HuH-7.5 (cell line): Measurements from ENCODE around the gene WWC2.

ENCODE experiments used
- DNase-seq: peaks from one replicate; pipeline ENCODE4 v3.0.0; 2011; ENCODE audit warnings: low spot score

Gene WWC2

DNA sequence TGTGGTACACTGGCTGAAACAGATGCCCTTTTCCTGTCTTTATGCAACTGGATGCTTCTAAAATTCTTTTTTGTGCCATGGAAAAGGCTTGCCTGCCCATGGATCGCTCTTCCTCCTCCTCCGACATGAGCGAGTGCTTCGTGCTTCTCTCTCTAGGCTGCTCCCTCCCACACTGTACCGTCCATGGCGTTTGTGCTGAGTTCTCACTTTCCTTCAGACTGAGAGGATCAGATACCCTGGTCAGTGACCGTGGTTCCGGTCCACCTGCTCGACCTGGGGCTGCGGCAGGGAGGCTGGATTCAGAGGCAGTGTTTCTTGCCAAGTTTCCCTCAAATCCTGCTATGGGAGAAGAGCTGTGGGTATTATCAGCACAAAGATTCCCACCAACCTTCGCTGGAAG, 233.4 kb downstream of the WWC2 start:
- no peak for DNase-seq

DNA sequence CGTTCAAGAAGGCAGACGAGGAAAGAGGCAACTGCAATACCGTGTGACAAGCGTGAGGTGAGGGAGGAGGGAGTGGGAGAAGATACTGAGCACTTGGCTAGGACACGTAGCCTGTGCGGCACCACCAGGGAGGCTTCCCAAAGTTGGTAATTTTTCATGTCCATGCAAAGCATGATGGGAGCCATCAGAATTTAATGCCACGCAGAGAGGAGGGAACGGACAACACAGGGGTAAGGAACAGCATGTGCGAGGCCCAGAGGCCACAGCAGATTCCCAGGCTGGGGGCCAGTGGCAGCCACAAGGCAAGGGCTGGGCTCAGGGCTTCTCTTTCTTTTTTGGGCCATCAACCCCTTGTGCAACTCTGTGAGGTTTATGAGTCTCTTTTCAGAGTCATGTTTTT, 234.1 kb downstream of the WWC2 start:
- DNase-seq: no peak

DNA sequence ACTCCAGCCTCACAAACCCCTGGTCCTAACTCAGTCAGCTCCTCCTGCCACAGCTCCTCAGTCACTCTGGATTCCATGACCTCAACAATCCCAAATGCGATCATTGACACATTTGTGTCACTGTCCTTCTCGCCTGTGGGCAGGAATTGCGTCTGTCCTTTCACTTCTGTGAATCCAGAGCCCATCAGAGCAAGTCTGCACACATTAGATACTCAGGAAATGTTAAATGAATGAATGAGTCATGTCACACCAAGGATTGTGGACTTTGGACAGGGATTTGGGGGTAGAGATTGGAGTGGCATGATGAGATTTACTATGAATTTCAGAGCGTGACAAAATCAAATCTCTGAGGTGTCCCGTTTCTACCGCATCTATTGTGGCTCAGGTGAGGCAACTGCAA, 234.9 kb downstream of the WWC2 start:
- DNase-seq: no peak

DNA sequence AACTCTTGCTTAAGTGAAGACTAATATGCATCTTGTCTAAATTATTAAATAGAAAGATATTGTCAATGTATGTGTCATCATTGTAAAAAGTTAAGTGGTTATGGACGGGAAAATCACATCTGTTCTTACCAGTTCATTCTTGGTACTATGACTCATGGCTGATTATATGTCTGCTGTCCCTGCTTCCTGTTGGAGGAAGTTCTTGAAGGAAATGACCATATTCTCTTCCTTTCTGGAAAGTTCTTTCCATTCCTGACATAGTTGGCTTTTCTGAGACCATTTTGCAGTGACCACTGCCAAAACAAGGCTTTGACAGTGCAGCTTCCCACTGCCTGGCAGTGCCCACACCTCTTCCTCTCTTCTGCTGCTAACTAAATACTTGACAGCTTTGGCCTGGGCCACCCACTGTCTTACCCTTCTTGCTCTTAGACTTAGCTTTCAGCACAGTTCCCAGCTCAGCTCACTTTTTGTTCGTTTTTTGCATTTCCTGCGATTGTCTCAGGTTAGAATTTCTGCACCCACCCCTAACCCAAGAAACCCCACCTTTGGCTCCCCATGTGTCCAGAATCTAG, 236.4 kb downstream of the WWC2 start:
- DNase-seq: no peak

DNA sequence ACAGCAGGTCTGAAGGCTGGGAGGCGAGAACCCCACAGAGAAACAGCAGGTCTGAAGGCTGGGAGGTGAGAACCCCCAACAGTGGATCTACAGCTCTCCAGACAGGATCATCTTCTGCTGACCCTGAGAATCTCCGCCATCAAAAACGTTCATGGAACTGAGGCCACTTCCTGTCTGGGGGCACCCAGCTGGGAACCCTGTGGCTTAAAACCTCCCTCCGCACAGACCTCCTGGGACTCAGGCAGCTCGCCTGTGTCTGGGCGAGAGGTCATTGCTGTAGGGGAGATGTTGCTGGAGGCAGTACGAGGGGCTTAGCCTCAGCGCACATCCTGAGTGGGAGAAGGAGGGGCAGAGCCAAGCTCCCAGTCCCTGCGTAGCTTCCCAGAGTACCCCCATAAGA, 238.3 kb downstream of the WWC2 start:
- DNase-seq: no peak

DNA sequence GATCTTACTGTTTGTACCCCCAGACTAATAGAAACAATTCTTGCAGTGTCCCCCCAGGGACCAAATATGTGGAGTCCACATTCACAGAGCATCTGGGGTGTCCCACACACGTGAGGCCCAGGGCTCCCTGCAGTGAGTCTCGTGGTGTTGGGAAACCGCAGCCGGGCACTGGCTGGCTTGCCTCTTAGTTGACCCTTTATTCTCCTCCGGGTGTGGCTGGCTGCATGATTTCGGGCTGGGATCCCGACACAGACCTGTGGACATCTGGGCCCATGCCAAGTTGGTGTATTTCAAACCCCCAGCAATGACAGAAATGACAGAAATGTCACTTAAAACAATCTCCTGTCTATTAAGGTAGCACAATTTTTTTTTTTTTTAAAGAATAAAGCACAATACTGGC, 238.8 kb downstream of the WWC2 start:
- no peak for DNase-seq

DNA sequence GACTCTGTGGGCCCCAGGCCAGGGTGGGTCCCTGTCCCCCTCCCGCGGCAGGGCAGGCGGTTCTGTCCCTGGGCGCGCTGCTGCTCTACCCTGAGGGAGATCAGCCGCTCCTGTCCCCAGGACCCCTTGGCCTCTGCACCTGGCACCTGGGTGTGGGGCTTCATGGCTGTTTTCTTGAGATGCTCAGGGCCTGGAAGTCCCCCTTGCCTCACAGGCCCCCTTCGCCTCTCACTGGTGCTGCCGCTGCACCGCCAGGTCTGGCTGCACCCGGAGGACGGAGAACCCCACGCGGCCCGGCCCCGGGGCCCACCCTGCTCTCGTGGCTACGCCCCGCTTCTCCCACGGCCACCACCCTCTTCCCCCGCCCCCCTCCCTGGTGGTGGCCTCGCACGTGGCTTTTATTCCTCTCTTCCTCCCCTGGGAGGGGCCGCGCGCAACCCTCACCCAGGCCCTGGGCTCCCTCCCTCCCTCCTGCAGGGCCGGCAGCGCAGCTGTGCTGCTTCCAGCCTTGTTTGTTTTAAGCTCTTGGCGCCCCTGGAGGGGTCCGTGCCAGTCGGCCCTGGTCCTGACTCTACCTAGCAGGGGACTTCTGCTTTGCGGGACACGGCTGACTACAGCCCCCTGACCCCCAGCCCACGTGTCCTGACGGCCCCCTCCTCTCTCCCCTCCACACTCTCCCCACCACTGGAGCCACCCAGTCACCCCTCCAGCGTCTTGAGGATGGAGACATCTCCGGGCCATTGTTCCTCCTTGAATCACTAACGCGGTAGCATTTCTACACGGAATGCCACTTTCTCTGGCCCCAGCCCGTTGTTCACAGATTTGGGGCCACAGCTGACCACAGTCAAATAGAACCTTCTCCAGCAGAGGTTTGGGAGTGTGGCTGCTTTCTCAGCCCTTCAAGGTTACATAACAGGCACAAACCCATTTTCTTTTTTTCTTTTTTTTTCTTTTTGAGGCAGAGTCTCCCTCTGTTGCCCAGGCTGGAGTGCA, 243.8 kb downstream of the WWC2 start:
- no peak for DNase-seq

DNA sequence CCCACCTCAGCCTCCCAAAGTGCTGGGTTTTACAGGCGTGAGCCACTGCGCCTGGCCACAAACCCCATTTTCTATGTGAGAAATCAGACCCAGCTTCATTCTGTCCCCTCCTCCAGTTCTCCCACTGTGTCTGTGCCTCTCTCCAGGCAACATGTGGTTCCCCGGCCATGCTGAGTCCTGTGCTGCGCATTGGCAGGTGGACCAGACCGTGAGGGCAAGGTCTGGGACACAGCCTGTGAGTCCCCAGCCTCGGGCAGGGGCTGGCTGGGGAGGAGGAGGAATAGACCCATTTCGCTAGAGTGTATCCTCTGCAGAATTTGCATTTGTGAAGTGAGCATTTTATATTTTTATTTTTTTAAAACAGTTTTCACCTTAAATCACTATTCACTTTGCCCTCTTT, 244.7 kb downstream of the WWC2 start:
- DNase-seq: no peak

DNA sequence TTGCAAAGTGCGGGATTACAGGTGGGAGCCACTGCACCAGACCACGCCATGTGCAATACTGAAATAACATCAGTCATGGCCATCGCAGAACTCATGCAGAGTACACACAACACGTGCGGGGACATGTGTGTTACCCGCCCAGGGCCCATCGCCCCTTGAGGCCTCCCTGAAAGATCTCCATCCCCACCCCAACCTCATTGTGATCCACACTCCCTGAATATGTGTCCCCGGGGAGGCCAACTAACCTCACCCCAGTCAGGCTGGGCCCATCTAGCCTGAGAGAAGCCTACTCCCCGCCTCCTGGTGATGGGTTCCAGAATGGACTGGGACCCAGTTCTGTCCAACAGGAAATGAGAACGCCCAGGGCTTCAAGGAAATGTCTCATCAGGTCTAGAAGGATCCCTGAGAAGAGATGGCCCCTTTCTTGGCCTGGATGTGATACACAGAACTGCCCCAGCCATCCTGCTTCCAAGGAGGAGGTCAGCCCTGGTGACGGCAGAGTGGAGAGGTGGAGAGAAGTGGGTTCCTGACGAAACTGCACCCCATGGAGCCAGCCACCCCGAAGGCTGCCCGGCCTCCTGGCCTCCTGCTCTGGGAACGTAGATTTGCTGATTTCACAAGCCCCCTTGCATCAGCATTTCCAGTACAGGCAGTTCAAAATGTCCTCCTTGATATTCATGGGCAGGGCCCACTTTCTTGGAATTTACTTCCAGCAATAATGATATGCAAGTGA, 245.6 kb downstream of the WWC2 start:
- DNase-seq: no peak

DNA sequence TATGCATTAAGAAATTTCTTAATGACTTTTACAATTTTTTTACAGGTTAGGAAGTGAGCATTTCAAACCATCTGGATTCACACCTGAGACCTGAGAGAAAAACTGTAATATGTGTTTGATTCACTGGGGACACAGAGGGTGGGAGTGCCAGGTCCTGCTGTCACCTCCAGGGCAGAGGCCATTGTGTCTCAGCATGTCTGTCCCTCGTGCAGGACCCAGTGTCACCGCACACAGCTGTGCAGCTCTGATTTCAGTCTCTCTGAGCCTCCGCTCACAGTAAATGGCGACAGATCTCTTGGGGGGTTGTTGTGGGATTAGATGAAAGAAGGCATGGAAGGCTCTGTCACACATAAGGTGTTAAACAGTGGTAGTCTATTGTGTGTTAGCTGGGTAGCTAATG, 246.2 kb downstream of the WWC2 start:
- DNase-seq: no peak

DNA sequence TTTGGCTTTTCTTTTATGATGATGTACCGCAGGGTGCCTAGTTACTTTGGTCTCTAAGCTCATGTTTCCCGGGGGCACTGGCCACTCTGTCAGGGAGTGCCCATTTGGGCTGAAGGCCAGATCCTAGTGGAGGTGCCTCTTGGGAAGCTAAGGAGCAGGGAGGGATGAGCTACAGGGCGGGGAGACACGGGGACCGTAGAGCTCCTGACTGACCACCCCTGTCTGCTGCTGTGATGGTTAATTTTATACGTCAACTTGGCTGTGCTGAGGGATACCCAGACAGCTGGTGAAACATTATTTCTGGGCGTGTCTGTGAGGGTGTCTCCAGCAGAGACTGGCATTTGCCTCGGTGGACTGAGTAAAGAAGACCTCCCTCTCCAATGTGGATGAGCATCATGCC, 248.1 kb downstream of the WWC2 start:
- DNase-seq: no peak

DNA sequence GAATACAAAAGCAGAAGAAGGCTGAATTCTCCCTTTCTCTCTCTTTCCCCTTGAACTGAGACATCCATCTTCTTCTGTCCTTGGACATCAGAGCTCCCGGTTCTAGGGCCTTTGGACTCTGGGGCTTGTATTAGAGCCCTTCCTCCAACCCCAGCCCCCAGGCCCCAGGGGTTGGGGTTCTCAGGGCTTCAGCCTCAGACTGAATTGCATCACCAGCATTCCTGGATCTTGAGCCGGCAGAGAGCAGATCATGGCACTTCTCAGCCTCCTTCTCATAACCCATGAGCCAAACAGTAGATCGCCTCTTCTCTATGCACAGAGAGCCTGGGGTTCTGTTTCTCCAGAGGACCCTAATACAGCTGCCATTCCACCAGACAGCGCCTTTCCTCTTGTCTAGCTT, 248.5 kb downstream of the WWC2 start:
- DNase-seq: no peak

DNA sequence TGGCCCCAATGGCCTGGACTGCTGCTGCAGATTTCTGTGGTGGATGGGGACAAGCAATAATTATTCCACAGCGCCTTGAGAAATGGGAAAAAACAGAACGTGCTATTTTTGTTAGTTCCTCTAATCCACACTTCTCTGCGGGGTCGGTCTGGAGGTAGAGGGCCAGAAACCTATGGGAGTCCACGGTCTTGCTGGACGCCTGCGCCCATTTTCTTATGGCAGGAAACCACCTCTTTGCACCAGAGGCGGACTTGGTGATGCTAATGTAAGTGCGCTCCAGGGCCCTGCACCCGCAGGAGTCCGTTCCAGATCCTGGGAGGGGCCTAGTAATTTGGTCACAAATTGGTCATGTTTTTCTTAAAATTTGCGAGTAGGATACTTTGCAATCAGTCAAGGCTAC, 249.1 kb downstream of the WWC2 start:
- DNase-seq: no peak

DNA sequence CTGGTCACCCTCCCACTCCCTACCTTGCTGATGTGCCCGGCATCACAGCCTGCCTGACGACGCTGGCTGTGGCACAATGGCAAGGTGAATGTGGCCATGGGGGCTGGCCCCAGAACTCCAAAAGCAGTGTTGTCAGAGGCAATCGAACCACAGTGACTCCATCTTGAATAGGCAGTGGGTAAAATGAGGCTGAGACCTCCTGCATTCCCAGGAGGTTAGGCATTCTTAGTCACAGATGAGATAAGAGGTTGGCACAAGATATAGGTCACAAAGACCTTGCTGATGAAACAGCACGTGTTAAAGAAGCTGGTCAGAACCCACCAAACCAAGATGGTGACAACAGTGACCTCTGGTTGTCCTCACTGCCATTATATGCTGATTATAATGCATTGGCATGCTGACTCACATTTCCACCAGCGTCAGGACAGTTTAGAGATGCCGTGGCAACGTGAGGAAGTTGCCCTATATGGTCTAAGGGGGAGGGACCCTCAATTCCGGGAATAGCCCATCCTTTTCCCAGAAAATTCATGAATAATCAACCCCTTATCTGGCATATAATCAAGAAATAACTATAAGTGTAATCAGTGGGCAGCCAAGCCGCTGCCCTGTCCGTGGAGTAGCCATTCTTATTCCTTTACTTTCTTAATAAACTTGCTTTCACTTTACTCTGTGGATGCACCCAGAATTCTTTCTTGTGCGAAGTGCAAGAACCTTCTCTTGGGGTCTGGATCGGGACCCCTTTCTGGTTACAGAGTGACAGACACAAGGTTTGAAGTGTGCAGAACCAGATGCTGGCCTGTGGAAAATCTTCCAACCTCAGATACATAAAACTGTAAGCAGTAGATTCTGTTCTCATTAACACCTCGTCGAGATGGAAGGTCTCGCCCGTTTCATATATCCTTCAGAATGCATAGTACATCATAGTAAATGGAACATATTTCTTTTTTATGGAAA, 249.9 kb downstream of the WWC2 start:
- DNase-seq: no peak

DNA sequence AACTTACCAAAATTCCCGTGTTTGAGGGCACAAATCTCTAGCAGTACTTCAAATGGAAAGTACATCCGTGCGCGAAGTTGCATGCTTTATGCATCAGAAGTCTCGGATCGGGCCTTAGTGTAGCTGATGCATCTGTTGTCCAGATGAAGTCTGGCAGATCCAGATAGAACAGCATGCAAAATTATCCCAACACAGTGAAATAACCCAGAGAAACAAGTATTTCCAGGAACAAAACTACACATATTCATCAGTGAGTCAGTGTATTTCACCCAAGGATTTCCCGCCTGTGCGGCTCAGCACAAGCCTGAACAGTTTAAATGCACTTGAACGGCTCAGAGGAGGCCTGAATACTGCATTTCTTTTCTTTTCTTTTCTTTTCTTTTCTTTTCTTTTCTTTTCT, 250.6 kb downstream of the WWC2 start:
- no peak for DNase-seq

DNA sequence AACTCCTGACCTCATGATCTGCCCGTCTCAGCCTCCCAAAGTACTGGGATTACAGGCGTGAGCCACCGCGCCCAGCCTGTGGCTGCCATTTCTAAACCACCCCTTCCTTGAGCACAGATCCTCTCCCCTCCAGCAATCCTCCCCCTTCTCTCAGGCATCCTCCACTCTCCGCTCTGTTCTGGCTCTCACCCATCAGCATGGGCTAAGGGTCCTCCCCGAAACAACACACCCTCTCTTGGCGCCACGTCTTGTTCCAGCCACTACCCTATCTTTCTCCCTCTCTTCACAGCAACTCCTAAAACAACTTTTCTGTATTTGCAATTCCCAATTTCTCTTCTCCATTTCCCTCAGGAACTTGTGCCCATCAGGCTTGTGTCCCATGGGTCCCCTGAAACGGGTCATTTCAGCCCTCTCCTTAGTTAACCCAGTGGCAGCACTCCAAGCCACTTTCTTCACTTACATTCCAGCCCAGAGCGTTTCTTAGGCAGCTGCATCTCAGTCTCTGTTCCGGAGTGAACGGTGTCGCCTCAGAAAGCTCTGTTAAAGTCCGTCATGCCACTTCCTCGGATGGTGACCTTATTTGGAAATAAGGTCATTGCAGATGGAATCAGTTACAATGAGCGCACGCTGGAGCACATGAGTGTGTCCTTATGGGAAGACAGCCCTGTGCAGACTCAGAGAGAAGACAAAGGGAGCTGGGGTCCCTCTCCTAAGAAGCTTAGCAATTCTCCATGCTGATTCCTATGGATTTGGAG, 251.4 kb downstream of the WWC2 start:
- DNase-seq: no peak

DNA sequence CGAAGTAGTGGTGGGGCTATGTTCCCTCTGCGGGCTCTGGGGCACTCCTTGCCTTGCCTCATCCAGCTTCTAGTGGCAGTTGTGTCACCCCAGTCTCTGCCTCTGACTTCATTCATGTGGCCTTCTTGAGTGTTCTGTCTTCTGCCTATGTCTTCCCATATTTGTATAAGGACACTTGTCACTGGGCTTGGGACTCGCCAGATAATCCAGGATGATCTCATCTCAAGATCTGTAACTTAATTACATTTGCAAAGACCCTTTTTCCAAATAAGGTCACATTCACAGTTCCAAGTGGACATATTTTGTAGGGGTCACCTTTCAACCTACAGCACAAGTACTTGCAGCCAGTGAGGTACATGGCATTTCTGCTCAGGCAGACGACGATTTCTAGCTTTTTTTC, 253.5 kb downstream of the WWC2 start:
- DNase-seq: no peak

DNA sequence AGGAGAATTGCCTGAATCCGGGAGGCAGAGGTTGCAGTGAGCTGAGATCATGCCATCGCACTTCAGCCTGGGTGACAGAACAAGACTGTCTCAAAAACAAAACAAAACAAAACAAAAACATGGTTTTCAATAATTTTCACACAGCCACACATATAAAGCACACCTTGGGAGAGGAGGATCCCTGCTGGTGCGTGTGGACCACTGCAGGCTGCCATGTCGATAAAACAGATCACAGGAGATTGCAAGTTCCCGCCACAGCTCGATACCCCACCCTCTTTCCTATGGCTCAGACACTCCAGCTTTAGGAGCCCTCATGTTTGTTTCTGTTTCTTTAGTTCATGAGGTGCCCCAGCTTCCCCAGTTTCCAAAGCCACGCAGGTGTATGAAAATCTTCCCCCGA, 254.5 kb downstream of the WWC2 start:
- DNase-seq: no peak

DNA sequence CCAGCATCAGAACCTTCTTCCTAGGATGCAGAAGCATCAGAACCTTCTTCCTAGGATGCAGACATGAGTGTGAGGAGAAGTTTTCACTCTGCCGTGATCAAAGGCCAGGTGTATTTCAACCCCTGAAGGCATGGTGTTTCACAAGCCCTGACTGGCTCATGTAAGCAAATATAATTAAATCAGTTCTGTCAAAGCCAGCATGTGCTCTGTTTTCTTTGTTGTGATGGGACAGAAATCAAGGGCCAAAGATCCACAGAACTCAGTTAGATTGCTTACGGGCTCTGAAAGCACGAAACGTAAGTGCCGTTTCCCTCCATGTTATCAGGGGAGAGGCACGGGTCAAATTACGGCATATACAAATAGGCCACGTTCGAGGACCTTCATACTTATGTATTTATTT, 255.2 kb downstream of the WWC2 start:
- DNase-seq: no peak

DNA sequence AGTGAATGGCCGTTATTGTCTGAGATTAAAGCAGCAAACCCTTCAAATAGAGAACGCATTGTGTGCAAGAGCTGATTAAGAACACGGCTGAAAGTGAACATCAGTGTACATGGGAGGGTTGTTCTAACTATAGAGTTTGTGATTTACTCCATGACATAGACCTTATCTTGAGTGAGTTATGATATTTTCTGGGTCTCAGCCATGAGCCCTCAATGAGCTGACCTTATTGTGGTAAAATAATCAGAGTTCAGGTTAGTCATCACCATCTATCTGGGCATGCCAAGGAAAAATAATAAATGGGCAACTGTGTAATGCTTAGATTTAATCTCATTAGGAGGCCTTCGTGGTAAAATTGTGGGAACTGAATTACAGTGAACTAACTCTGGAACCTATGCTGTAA, 256.3 kb downstream of the WWC2 start:
- DNase-seq: no peak

DNA sequence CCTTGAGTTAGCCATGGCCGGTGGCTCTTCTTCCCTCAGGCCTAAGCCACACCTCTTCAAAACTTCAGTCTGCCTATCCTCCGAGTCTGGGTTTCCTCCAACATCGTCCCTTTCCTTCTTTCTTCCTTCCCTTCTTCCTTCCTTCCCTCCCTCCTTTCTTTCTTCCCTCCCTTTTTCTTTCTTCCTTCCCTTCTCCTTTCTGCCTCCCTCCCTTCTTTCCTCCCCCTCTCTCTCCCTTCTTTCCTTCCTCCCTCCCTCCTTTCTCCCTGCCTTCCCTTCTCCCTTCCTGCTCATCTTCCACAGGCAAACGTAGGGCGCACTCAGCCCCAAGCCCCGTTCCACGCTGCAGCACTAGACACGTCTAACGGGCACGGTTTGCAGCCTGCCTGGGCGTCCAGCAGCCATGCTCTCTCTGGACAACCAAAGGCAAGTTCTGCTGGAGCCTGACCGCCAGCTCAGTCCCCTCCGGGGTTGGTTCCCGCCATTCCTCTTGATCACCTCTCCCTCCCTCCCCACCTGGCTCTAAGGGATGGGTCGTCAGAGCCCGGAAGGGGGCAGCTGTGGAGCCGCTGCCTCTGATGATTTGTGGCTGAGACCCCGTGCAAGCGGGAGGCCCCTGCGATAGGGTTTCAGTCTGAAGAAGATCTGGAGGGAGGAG, 257.2 kb downstream of the WWC2 start:
- DNase-seq: no peak
